Left hindlimb (tissue), 1 donor: ENCODE results near the gene EXOG.

Experiments
- DNase-seq: peaks from one replicate; pipeline ENCODE4 v3.0.0-alpha.2; 2018

The EXOG gene

GRCh38 chr3:38474928-38475605 is 21.1 kb upstream of the EXOG start:
- no peak for DNase-seq

GRCh38 chr3:38475716-38476115 is 20.4 kb upstream of the EXOG start:
- DNase-seq = no peak

- DNase-seq = no peak
Measured at GRCh38 chr3:38476157-38476756, 19.9 kb upstream of the EXOG start.

- DNase-seq = no peak
Measured at GRCh38 chr3:38477057-38477820, 18.9 kb upstream of the EXOG start.

- DNase-seq = no peak
Measured at GRCh38 chr3:38477839-38478450, 18.2 kb upstream of the EXOG start.

- DNase-seq = no peak
Measured at GRCh38 chr3:38478901-38479300, 17.2 kb upstream of the EXOG start.

GRCh38 chr3:38479431-38480092 is 16.6 kb upstream of the EXOG start:
- peak; percentile 63 for DNase-seq

GRCh38 chr3:38480093-38480445 is 16.1 kb upstream of the EXOG start:
- no peak for DNase-seq

- DNase-seq = no peak
Measured at GRCh38 chr3:38480930-38481329, 15.2 kb upstream of the EXOG start.

- no peak for DNase-seq
Measured at GRCh38 chr3:38482951-38483350, 13.2 kb upstream of the EXOG start.

GRCh38 chr3:38487323-38487722 is 8.8 kb upstream of the EXOG start:
- DNase-seq = no peak

- DNase-seq = no peak
Measured at GRCh38 chr3:38488949-38489348, 7.2 kb upstream of the EXOG start.

GRCh38 chr3:38489766-38490165 is 6.4 kb upstream of the EXOG start:
- no peak for DNase-seq

- DNase-seq = no peak
Measured at GRCh38 chr3:38490281-38491030, 5.7 kb upstream of the EXOG start.

GRCh38 chr3:38491215-38491614 is 4.9 kb upstream of the EXOG start:
- no peak for DNase-seq

- DNase-seq = no peak
Measured at GRCh38 chr3:38493031-38493430, 3.1 kb upstream of the EXOG start.

GRCh38 chr3:38497031-38497430 is 891 bp downstream of the EXOG start:
- no peak for DNase-seq

GRCh38 chr3:38500688-38501417 is 4.7 kb downstream of the EXOG start:
- DNase-seq = no peak

- no peak for DNase-seq
Measured at GRCh38 chr3:38507120-38507519, 11.0 kb downstream of the EXOG start.

GRCh38 chr3:38509732-38510131 is 13.6 kb downstream of the EXOG start:
- DNase-seq = no peak

- no peak for DNase-seq
Measured at GRCh38 chr3:38510631-38511030, 14.5 kb downstream of the EXOG start.

GRCh38 chr3:38511546-38511945 is 15.4 kb downstream of the EXOG start:
- no peak for DNase-seq
